CD4-positive, alpha-beta T cell treated with Interleukin-6 at 100 ng/mL for 8 hours (primary cell): Measurements from ENCODE around the gene FGF4.

ENCODE experiments used
- DNase-seq: peaks from one replicate; pipeline ENCODE4 v3.0.0-alpha.2; 2020; ENCODE audit warnings: mixed read lengths, low spot score

Gene FGF4

DNA sequence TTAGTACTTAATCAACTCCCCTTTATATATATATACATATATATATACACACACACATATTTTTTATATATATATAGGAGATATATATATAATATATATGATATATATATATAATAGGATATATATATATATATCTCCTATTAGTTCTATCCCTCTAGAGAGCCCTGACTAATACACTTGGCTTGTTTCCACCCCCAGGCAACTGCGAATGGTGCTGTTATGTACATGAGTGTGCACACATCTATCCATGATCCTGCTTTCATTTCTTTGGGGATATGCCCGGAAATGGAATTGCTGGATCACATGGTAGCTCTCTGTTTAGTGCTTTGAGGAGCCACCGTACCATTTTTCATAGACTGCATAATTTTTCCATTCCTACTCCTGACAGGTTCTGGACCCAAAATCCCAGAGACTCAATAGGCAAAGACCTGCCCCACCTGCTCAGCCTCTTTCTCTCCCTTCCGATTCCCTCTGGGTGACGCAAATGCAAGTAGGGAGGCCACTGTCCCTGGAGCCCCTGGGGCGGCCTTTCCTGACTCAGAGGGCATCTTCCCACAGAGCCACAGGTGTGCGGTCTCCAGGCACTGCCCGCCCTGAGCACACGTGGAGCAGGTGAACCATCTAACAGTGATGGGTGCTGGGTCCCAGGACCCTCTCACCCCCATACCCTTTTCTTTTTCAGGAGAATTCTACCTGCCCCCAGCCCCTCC, 32.1 kb upstream of the FGF4 start:
- DNase-seq, result no peak

DNA sequence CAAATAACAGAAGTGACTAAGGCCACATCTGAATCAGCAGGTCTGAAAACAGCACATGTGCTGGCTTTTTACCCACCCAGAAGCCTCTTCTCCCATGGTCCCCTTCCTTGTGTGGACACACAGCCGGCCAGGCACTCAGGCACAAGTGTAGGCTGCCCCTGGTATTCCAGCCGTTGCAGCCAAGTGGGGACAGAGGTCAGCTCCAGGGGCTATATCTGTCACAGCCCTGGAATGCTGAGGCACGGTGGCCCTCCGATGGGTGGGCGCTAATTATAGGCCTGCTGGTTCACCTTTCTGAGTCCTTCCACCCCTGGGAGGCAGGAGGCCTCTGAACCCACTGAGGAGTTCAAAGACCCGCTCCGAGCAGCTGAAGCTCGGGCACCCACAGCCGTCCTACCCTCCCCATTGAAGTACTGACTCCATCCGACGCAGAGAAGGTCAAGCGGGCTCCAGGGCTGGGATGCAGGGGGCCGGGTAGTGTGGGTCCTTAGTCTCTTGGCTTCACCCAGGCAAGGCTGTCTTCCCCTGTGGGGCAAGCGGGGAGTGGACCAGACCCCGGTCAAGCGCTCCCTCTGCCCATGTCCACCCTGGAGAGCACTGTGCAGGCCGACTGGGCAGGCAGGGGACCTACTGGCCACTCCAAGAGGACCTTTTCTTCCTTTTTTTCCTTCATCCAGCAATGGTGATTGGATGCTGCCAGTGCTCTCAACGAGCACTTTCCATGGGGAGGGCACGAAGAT, 29.8 kb upstream of the FGF4 start:
- DNase-seq, result no peak

DNA sequence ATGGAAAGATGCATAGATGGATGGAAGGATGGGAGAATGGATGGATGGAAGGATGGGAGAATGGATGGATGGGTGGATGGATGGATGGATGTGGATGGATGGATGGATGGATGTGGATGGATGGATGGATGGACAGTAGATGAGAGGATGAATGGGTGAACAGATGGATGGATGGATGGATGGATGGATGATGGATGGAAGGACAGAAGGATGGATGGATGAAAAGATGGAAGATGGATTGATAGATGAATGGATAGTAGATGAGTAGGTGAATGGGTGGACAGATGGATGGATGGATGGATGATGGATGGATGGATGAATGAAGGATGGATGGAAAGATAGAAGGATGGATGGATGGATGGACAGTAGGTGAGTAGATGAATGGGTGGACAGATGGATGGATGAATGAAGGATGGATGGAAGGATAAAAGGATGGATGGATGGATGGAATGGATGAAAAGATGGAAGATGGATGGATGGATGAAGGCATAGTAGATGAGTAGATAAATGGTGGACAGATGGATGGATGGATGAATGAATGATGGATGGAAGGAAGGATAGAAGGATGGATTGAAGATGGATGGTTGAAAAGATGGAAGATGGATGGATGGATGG, 28.6 kb upstream of the FGF4 start:
- no peak for DNase-seq

DNA sequence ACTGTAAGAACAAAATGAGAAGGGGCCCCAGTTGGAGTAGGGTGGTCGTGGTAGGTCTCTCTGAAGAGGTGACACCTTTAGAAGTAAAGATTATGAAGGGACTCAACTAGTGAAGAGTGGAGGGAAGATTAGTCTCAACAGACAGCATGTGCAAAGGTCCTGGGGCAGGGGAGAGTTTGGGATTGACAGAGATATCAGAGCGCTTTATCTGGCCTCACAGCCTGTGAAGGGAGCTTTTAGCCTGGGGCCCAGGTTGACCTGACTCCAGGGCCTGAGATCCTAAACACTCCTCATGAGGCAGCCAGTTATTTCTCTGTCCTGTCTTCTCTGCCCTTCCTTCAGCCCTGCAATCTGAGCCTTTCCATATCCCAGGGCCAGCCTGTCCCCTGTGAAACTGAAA, 27.9 kb upstream of the FGF4 start:
- DNase-seq, result no peak

DNA sequence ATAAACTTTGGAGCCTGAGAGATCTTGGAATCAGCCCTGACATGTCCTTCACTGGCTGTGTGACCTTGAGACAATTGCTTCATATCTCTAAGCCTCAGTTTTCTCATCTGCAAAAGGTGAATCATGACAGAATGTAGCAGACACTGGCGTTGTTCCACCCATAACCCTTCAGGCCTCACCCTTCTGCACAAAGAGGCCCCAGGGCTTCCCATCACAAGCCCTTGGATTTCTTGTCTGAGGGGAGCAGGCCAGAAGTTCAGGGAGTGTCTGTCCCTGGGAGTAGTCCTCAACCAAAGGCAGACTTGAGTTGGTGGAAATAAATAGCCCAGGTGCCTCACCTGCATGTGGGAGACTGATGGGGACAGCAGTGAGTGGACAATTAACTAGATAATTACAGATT, 27.4 kb upstream of the FGF4 start:
- no peak for DNase-seq

GRCh38 chr11:69801513-69802335, 26.6 kb upstream of the FGF4 start:
- no peak for DNase-seq

GRCh38 chr11:69800278-69800677, 25.1 kb upstream of the FGF4 start:
- no peak for DNase-seq

- no peak for DNase-seq
These were observed 24.4 kb upstream of the FGF4 start for GRCh38 chr11:69799582-69799981.

GRCh38 chr11:69799097-69799496, 24.0 kb upstream of the FGF4 start:
- DNase-seq, result no peak

DNA sequence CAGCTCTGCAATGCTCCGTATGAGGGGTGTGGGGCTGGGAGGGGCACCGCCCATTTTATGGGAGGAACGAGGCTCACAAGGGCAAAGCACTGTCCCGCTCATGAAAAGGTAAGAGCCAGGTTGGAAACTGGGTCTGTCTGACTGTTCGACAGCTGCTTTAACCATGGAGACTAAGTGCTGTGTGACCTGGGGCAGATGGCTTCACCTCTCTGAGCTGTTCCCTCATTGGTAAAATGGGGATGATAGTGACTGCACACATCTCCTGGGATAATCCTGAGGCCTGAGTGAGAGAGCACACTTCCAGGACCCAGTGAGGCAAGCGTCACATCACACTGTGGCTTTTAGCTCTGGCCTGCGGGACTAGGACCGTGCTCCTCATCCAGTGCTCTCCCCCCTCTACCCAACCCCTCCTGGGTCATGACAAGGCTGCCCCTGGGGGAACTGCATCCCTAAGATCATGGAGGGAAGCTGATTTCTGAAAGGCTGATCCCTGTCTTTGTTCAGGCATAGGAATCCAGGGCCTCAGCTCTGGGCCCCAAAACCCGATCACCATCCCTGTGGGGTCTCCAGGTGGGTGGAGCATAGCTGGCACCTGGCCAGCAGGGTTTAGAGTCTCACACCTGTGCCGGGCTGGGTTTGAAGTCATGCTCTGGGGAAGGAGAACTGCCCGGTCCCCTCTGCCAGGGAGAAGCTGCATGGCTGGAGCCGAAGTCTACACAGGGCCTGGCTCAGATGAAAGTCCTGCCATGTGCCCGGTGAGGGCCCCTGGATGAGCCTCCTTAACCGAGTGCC, 22.8 kb upstream of the FGF4 start:
- no peak for DNase-seq

DNA sequence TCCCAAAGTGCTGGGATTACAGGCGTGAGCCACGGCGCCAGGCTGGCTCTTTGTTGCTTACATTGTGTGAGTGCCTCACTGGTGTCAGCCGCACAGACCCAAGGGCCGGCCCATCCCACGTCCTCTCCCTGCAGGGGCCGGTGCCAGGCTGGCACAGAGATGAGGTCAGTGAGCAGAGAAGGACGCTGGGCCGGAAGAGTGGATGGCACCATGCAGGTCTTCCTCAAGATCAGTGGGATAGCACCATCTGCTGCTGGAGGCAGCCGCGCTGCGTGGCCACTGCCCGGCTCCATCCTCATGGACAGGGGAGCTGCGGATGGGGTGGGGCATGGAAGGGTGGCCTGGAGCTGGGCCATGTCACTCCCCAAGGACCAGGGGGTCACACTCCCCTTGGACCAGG, 22.0 kb upstream of the FGF4 start:
- DNase-seq, result no peak

- DNase-seq, result no peak
These were observed 20.9 kb upstream of the FGF4 start for GRCh38 chr11:69796063-69796462.

- no peak for DNase-seq
These were observed 16.4 kb upstream of the FGF4 start for GRCh38 chr11:69791276-69792180.

DNA sequence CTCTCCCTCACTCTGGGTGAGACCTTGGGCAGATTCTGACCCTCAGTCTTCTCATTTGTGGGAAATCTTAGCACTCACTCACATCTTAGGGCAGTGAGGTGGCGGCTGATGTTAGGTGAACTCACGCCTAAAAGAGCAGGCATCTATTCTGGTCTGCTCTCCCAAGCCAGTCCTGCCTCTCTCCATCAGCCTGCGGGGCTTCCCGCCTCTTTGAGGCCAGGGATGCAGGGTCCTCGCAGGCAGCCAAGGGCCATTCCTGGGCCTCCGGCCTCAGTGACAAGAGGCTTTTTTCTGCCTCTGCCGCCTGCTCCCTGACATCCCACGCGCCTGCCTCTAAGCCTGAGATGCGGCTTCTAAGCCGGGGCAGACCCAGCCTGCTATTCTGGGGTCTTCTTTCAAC, 13.8 kb upstream of the FGF4 start:
- DNase-seq, result no peak

GRCh38 chr11:69787906-69788305, 12.8 kb upstream of the FGF4 start:
- DNase-seq, result no peak

DNA sequence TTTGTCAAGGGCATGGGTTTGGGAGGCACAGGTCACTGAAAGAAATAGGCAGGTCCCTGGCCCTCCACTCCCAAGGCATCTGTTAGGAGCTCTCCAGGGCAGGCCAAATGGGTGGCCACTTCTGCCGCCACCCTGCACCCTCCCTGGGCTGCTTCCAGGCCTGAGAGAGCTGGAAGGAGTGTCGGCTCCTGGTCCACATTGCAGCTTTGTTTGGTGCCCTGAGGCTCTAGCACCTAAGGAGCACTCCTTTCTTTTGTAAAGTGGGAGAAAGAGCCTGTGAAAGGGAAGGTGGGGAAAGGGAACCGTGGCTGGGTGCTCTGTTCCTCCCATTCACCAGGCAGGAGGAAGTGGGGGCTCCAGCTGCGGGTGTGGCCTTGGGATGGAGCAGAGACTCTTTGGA, 12.3 kb upstream of the FGF4 start:
- no peak for DNase-seq

GRCh38 chr11:69781241-69781640, 6.1 kb upstream of the FGF4 start:
- DNase-seq, result no peak

GRCh38 chr11:69778373-69778772, 3.2 kb upstream of the FGF4 start:
- no peak for DNase-seq

- no peak for DNase-seq
These were observed 583 bp downstream of the FGF4 start for GRCh38 chr11:69774354-69775162.
